GM18526 (cell line): ENCODE data around the gene LRMDA.

Experiments used
- POLR2A ChIP-seq: IDR thresholded peaks from 3 replicates; pipeline ENCODE4 v1.6.1; 2011; ENCODE audit not compliant: insufficient read length; ENCODE audit errors: extremely low read depth

LRMDA gene

GRCh38 chr10:75619635-75620034 lies 188.2 kb downstream of the LRMDA start:
- no peak for TF ChIP-seq POLR2A

- no peak for TF ChIP-seq POLR2A
Observed at GRCh38 chr10:75620356-75620755, 188.9 kb downstream of the LRMDA start.

- TF ChIP-seq POLR2A, result no peak
Observed at GRCh38 chr10:75622503-75622902, 191.1 kb downstream of the LRMDA start.

GRCh38 chr10:75623310-75624093 lies 192.1 kb downstream of the LRMDA start:
- no peak for TF ChIP-seq POLR2A

GRCh38 chr10:75624638-75625037 lies 193.2 kb downstream of the LRMDA start:
- no peak for TF ChIP-seq POLR2A

DNA sequence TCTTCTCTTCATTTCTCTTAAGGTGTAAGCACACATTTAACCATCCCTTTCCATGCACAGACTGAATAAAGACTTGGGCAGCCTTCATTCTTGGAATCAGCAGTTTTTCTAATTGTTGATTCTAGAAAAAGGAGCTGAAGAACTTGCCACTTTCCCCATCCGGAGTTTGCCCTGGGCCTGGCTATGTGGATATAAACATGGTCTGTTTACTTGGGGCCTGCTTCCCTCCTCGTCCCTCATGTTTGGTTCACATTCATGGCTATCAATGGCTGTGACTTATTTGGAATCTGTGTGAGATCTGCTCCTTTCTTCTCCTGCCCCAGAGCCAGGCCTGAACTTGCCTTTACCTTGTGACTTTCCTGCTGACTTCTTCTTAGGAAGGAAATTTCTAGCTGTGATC lies 199.3 kb downstream of the LRMDA start:
- TF ChIP-seq POLR2A, result no peak

DNA sequence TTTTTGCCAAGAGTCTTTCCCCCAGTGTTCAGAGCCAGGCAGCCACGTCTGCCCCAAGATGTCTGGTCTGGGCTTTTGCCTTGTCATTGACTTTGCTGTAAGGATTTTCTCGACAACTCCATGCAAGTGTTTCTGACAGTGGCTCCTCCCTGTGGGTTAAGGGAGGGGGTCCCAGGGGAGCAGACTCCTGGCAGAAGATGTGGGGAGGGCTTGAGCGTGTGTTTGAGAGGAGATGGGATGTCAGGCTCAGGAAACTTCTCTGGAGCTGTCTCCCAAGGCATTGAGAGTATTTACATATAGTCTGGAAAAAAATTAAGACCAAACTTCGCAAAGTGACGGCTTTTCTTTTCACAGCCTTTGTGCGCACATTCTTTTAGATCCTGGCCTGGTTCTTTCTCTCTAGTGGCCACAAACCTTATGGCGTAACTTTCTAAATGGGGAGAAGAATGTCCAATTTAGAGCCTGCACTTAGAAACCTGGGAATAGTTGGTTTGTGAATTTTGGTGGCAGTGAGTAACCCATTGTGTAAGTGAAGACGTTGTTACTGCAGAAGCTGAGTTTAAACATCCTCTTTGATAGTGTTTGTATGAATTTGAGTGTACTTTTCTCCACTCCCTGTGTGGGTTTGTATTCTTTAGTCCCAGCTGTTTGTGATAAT lies 201.5 kb downstream of the LRMDA start:
- no peak for TF ChIP-seq POLR2A

- TF ChIP-seq POLR2A, result no peak
Observed at GRCh38 chr10:75633568-75633967, 202.1 kb downstream of the LRMDA start.

- TF ChIP-seq POLR2A, result no peak
Observed at GRCh38 chr10:75634947-75635346, 203.5 kb downstream of the LRMDA start.

DNA sequence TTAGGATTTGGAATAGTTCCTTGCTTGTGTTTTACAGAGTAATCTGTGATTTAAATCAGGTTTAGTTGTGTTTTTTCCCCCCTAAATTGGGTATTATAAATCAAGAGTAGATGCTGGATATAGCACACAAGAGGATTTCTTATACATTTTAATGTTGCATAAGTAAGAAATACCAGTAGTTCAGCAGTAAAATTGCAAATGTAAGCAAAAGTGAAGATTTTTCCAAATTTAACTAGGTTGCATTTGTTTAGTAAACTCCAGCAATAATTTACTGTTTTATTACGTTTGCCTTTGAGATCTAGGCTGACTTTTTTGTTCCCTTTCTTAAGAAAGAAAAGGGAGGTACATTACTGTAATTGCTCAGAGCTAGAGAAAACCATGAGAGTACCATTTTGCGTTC lies 207.3 kb downstream of the LRMDA start:
- no peak for TF ChIP-seq POLR2A

DNA sequence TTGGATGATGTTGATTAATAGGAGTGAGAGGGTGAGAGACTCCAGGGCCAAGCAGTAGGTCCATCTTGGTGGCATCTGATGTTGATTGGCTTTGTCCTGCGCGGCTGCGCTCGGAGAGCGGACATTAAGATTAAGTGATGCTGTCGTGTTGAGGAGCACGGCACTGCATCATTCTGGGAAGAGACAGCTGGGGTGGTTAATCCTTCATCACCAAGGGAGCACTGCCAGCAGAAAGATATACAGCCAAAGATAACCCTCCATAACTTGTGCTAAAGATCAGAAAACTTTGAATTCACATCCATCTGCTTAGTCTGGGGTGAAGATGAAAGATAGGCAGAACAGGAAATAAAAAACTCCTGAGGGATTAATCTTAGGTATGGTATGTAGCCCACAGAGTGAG lies 208.3 kb downstream of the LRMDA start:
- no peak for TF ChIP-seq POLR2A

GRCh38 chr10:75640381-75640780 lies 209.0 kb downstream of the LRMDA start:
- no peak for TF ChIP-seq POLR2A

DNA sequence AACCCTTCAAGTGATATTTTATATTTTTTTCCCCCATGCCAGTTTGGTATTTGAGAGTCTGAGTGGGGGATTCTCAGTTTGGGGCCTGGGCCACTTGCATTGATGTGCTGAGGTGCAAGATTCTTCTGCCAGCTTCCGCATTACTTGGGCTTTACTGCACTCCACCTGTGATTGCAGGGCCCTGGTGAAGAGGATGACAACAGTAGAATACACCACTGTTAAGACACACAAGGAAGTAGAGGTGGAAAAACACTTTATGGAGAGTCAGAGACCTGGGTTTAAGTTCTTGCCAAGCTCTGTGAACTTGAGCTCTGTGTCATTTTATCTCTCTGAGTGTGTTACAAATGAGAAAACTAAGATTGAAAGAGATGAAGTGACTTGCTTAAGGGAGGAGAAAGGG lies 209.4 kb downstream of the LRMDA start:
- TF ChIP-seq POLR2A, result no peak

GRCh38 chr10:75643405-75643804 lies 212.0 kb downstream of the LRMDA start:
- TF ChIP-seq POLR2A, result no peak

DNA sequence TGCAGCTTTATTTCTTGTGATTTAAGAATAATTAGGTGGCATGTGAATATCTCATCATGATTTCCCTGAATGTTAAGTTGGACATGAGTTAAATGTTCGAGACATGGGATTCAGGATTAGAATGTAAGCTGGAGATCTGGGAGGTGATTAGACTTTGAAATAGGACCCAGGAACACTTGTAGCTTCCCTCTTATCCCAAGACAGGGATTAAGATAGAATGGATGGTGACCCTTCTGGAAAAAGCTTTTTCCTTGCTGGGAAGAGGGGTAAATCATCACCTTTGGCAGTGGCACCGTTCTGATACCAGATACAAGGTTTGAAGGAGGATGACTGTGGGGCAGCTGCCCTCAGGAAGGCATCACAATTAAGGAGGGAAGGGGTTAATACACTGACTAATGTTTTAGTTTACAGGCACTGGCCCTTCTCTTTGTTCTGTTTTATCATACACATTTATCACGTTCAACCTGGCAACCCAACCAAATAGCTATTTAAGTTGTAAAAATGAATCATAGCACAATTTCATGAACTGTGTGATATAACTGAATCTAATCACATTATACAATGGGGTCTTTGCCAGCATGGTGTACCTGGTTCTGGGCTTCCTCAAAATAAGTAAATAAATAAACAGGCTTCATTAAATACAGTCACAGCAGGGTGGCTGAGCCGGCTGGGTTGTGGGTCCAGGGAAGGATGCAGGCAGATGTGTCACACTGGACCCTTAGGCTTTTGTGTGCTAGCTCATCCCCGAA lies 212.7 kb downstream of the LRMDA start:
- no peak for TF ChIP-seq POLR2A

DNA sequence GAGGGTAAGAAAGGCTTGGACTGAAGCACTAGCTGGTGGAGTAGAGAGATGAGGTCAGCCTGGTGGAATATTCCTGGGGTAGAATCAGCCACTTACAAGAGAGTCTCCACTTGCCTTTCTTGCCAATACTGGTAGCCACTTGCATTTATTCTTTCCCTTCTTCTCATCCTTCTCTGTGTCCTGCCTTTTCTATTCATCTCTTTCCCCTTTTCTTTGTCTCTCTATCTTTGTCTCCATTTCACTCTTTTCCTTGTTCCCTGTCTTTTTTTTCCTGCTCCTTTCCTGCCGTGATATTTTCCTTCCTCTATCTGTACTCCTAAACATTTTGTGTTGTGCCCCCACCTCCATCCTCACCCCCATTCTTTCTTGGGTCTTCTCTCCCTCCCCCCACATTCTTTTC lies 214.3 kb downstream of the LRMDA start:
- no peak for TF ChIP-seq POLR2A
